KOPT-K1 (cell line): ENCODE results near the gene KCNQ1OT1.
"Not testable (repeated sequence)": the region's sequence is repeated elsewhere in the genome, so short reads cannot be mapped to it uniquely, and the experiment has no call there.

Experiments
- H3K27ac ChIP-seq: fragments of 200-600 bp; sonication (generic); 2 replicates; pipeline ENCODE4 v1.5.1; 2016; ENCODE audit warnings: antibody characterized with exemption, mild to moderate bottlenecking, low read depth, low read length; ENCODE audit not compliant: poor library complexity, severe bottlenecking
- H3K36me3 ChIP-seq: fragments of 200-600 bp; sonication (generic); 2 replicates; pipeline ENCODE4 v1.5.1; 2017; ENCODE audit warnings: antibody characterized with exemption, mild to moderate bottlenecking, low read length, moderate library complexity; ENCODE audit not compliant: insufficient read depth
- H3K9me3 ChIP-seq: fragments of 200-600 bp; sonication (generic); 2 replicates; pipeline ENCODE4 v1.5.1; 2017; ENCODE audit warnings: antibody characterized with exemption, low read length, mild to moderate bottlenecking; ENCODE audit not compliant: insufficient read depth, poor library complexity, severe bottlenecking

Gene KCNQ1OT1

GRCh38 chr11:2644844-2645778, 54.7 kb downstream of the KCNQ1OT1 start:
- Histone ChIP-seq H3K36me3 (no peaks in the 10 kb centered on the region), H3K27ac (no peak overlapping the region), H3K9me3 (peaks cover 59% of the 10 kb centered on the region)

DNA sequence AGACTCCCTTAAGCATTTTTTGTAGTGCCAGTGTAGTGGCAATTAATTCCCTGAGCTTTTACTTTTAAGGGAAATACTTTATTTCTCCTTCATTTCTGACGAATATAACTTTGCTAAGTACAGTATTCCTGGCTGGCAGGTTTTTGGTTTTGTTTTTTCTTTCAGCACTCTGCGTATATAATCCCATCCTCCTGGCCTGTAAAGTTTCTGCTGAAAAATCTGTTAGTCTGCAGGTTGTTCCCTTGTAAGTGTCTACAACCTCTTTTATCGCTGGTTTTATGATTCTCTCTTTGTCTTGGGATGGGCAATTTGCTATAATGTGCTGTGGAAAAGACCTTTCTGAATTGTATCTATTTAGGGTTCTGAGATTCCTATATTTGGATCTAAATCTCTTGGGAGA, 56.0 kb downstream of the KCNQ1OT1 start:
- Histone ChIP-seq H3K9me3 (peaks cover 45% of the 10 kb centered on the region), H3K27ac (no peak overlapping the region), H3K36me3 (no peaks in the 10 kb centered on the region)

DNA sequence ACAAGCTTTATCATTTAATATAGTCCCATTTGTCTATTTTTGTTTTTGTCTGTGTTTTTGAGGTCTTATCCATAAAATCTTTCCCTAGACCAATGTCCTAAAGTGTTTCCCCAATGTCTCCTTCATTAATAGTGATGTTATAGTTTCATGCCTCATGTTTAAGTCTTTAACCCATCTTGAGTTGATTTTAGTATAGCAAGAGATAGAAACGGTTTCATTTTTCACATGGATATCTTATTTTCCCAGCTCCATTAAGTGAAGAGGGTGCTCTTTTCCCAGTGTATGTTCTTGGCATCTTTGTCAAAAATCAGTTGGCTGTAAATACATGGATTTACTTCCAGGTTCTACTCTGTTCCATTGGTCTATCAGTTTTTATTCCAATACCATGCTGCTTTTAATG, 58.2 kb downstream of the KCNQ1OT1 start:
- no peak overlapping the region for H3K27ac ChIP-seq
- H3K36me3 ChIP-seq = no peaks in the 10 kb centered on the region
- H3K9me3 ChIP-seq = peaks cover 31% of the 10 kb centered on the region

GRCh38 chr11:2639763-2640162, 60.0 kb downstream of the KCNQ1OT1 start:
- peaks cover 14% of the 10 kb centered on the region for H3K9me3 ChIP-seq
- H3K27ac ChIP-seq, H3K36me3 ChIP-seq: not testable (repeated sequence)

GRCh38 chr11:2631161-2631560, 68.6 kb downstream of the KCNQ1OT1 start:
- Histone ChIP-seq H3K27ac (no peak overlapping the region), H3K9me3 (peaks cover 16% of the 10 kb centered on the region), H3K36me3 (no peaks in the 10 kb centered on the region)

DNA sequence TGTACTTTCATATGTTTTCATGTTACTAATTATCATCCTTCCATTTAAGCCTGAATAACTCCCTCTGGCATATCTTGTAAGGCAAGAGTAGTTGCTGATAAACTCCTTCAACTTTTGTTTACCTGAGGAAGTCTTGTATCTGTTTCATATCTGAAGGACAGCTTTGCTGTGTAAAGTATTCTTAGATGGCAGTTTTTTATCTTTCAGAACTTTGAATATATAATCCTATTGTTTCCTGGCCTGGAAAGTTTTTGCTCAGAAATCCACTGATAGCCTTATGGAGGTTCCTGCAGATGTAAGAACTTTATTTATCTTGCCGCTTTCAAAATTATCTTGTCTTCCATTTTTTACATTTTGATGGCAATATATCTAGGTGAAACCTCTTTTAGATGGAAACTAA, 69.1 kb downstream of the KCNQ1OT1 start:
- peaks cover 16% of the 10 kb centered on the region for H3K9me3 ChIP-seq

DNA sequence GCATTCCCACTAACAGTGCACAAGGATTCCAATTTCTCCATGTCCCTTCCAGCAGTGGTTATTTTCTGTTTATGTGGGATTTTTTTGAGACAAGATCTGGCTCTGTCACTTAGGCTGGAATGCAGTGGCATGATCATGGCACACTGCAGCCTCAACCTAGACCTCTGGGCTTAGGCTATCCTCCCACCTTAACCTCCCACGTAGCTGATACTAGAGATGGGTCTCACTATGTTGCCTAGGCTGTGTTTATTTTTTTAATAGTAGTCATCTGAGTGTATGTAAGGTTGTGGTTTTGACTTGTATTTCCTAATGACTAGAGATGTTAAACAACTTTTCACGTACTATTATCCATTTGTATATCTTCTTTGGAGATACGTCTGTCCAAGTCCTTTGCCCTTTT, 74.6 kb downstream of the KCNQ1OT1 start:
- Histone ChIP-seq H3K36me3 (no peaks in the 10 kb centered on the region), H3K27ac (no peak overlapping the region), H3K9me3 (no peaks in the 10 kb centered on the region)

More for the DNA sequence above, 69.1 kb downstream of the KCNQ1OT1 start:
- no peak overlapping the region for H3K27ac ChIP-seq
- no peaks in the 10 kb centered on the region for H3K36me3 ChIP-seq

- Histone ChIP-seq H3K9me3 (no peaks in the 10 kb centered on the region), H3K36me3 (no peaks in the 10 kb centered on the region), H3K27ac (no peak overlapping the region)
Observed at GRCh38 chr11:2621894-2622293, 77.9 kb downstream of the KCNQ1OT1 start.

DNA sequence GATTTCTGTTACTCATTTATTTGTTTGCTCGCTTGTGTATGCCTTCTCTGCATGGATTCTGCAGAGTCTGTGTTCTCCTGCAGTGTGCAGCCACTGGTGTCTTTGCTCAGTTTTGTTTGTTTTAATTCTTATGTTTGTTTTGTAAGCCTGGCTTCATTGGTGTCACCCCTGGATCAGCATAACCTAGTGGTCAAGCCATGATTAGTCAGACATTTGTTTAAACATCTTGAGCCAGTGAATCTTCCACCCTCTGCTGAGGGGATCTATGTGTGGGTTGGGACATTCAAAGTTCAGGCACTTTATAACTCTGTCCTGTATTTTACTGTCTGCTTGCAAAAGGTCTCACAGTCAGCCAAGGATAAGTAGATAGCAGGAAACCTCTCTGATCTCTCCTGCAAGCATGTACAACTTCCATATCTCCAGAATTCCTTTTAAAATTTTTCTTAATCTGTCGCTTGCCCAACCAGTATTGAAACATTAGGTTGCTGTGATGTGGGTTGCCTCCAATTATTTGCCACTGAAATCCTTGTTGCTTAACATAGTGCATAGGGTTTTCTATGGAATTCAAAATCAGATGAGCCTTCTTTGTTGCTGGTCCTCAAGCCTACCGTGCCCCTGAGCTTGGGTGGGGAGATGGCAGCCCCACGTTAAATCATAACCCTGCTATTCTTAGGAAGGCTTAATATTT, 86.8 kb downstream of the KCNQ1OT1 start:
- H3K36me3 ChIP-seq = no peaks in the 10 kb centered on the region
- no peaks in the 10 kb centered on the region for H3K9me3 ChIP-seq
- no peak overlapping the region for H3K27ac ChIP-seq

GRCh38 chr11:2609345-2609744, 90.4 kb downstream of the KCNQ1OT1 start:
- H3K9me3 ChIP-seq = no peaks in the 10 kb centered on the region
- no peak overlapping the region for H3K27ac ChIP-seq
- no peaks in the 10 kb centered on the region for H3K36me3 ChIP-seq

DNA sequence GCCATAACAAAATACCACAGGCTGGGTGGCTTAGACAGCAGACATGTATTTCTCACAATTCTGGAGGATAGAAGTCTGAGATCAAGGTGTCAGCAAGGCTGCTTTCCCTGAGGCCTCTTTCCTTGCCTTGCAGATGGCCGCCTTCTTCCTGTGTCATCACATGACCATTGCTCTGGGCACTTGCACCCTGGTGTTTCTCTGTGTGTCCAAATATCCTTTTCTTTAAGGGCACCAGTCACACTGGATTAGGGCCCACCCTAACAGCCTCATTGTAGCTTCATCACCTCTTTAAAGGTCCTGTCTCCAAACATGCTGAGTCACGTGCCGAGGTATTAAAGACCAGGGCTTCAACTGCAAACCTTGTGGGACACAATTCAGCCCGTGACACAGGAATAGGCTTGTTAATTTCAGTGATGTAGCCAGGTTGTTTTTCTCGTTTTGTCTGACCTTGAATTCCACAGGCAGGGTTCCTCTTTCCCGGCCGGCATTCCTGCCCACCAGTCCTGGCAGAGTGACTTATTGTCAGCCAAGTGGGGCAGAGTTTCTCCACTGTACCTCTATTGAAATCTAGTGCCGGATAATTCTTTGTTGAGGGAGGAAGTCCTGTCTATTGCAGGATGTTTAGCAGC, 100.1 kb downstream of the KCNQ1OT1 start:
- no peak overlapping the region for H3K27ac ChIP-seq
- no peaks in the 10 kb centered on the region for H3K36me3 ChIP-seq
- H3K9me3 ChIP-seq = peaks cover 8% of the 10 kb centered on the region

- Histone ChIP-seq H3K27ac (no peak overlapping the region), H3K36me3 (no peaks in the 10 kb centered on the region), H3K9me3 (peaks cover 8% of the 10 kb centered on the region)
Observed at GRCh38 chr11:2595204-2595603, 104.6 kb downstream of the KCNQ1OT1 start.

- Histone ChIP-seq H3K27ac (no peak overlapping the region), H3K36me3 (no peaks in the 10 kb centered on the region), H3K9me3 (peaks cover 8% of the 10 kb centered on the region)
Observed at GRCh38 chr11:2594267-2594666, 105.5 kb downstream of the KCNQ1OT1 start.

DNA sequence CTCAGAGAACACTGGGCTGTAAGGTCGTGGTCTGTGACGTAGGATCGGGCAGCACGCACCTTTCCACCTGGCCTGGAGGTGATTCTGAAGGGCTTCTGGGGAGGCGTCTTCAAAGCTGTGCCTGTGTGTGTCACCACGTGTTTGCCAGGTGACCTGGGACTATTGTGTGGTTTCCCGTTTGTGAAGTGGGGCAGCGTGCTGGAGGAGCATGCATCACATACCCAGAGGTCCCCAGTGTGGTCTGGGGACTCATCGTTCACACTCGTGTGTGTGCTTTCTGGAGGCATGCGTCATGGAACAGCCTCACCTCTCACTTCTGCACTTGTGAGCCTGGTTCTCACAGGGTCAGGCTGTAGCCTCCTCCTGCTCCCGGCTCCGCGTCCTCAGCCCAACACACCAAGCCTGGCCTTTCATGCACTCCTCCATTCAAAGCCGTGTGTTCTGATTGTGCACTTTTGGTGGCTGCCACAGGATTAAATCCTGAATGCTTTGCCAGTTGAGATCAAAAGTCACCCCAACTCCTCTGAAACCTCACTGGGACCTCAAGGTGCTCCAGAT, 106.3 kb downstream of the KCNQ1OT1 start:
- Histone ChIP-seq H3K9me3 (peaks cover 2% of the 10 kb centered on the region), H3K36me3 (no peaks in the 10 kb centered on the region), H3K27ac (no peak overlapping the region)
